Islet of Langerhans (tissue), 1 donor: ENCODE results near the gene CCDC80.
A peak's percentile ranks its signal among the peaks of the same experiment; 100 is the strongest.

Experiments used
- FAIRE-seq: peaks from one replicate; lab custom pipeline; 2011; peaks lifted over from hg19 to GRCh38; lab: Jason Lieb, UNC

The CCDC80 gene, protein sequence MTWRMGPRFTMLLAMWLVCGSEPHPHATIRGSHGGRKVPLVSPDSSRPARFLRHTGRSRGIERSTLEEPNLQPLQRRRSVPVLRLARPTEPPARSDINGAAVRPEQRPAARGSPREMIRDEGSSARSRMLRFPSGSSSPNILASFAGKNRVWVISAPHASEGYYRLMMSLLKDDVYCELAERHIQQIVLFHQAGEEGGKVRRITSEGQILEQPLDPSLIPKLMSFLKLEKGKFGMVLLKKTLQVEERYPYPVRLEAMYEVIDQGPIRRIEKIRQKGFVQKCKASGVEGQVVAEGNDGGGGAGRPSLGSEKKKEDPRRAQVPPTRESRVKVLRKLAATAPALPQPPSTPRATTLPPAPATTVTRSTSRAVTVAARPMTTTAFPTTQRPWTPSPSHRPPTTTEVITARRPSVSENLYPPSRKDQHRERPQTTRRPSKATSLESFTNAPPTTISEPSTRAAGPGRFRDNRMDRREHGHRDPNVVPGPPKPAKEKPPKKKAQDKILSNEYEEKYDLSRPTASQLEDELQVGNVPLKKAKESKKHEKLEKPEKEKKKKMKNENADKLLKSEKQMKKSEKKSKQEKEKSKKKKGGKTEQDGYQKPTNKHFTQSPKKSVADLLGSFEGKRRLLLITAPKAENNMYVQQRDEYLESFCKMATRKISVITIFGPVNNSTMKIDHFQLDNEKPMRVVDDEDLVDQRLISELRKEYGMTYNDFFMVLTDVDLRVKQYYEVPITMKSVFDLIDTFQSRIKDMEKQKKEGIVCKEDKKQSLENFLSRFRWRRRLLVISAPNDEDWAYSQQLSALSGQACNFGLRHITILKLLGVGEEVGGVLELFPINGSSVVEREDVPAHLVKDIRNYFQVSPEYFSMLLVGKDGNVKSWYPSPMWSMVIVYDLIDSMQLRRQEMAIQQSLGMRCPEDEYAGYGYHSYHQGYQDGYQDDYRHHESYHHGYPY

GRCh38 chr3:112640930-112641801, at the start of gene CCDC80:
TSS of gene CCDC80 (minus strand) at chr3:112641143. CDS start at chr3:112639905, 1,238 bp downstream.
- no peak for FAIRE-seq

DNA sequence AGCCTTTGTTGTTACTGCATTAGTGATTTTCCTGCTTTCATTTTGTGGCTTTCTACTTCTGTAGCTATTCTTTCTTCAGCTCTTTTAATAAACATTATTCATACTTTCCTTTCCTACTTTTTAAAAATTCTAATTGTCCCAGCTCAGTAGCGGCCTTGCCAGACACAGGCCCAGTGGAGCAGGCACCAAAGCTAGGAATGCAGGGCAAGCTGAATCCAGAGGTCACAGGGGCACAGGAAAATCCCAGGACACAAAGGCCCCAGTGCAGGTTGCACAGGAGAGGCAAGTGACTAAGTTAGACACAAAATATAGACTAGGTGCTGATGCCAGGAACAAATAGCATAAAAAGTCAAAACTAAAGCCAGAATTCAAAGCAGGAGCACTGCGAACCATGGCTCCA, 49.0 kb upstream of the CCDC80 start:
- FAIRE-seq: no peak

- no peak for FAIRE-seq
These were observed 48.4 kb upstream of the CCDC80 start for GRCh38 chr3:112689385-112689784.

GRCh38 chr3:112688819-112689218, 47.9 kb upstream of the CCDC80 start:
- FAIRE-seq: no peak

- FAIRE-seq: no peak
These were observed 47.3 kb upstream of the CCDC80 start for GRCh38 chr3:112688085-112688769.

DNA sequence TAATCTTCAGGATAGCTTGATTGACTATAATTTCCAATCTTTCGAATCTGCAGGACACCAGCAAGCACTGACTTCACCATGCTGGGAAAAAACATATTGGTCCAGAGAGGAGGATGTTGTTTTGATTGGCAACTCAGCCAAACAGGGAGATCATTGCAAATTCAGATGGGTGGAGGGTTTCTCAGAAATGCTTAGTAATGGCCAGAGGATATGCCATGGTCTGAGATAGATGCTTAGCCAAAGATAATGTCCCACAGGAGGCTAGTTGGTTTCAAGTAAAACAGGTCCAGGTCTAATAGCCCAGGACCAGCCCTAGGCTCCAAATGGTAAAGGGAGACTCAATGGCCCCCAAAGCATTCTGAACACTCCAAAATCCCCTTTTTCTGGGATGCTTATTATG, 46.7 kb upstream of the CCDC80 start:
- no peak for FAIRE-seq

DNA sequence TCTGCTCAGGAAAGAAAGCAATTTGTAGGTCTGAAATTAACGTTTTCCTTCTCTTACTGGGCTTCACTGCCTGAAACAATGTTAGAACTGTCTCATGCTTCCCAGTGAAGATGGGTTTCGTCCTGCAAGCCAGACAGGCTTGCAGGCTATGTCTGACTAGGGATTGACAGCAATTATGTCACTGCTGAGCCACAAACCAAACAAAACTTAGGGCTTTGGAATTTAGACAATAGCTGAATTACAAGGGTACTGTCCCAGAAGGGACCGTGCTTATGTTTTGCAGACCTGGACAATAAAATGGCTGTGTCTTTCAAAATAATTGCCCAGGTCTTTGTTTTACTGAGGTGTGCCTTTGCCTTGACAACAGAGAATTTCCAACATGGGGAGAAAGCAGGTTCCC, 46.3 kb upstream of the CCDC80 start:
- FAIRE-seq: no peak

GRCh38 chr3:112685956-112686799, 45.2 kb upstream of the CCDC80 start:
- FAIRE-seq: no peak

- FAIRE-seq: no peak
These were observed 44.5 kb upstream of the CCDC80 start for GRCh38 chr3:112685420-112685819.

- no peak for FAIRE-seq
These were observed 41.4 kb upstream of the CCDC80 start for GRCh38 chr3:112682361-112682760.

DNA sequence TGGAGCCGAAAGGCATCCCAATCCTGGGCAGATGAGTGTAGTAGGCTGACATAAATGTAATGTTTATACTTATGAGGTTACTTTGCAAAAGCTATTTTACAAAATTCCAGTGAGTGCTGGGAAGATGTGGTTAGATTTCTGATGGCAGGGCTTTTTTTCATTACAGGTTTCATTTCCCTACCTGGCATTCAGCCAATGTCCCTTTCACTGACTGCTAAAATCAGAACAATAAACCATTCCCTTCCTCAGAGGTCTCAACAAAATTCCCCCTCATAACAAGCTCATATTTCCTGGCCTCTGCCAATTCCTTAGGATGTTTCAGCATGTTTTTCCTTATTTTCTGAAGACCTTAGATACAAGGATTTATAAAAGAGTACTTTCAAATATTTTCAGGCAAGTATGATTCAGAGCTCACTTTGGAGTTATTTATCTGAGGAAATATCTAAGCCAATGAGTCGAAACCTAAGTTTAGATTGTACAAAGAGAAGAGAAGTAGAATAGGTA, 40.9 kb upstream of the CCDC80 start:
- no peak for FAIRE-seq

GRCh38 chr3:112676659-112677234, 35.8 kb upstream of the CCDC80 start:
- FAIRE-seq: peak; percentile 5

- FAIRE-seq: no peak
These were observed 35.1 kb upstream of the CCDC80 start for GRCh38 chr3:112675943-112676535.

DNA sequence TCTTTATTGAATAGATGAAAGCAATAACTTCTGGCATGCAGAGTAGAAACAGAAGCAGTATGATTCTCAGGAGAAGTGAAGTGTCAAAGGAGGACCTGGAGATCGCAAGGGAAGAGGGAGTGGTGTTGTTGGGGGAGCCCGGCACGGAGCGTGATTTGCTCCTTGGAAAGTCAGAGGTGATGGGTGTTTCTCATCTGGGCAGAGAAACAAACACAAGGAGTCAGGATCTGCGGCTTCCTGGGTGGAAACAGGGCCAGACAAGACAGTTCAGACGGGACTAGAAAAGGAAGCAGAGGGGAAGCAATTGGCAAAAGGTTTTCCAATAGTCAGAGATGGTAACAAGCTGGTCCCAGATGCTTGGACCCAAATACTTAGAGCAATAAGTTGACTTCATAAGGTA, 34.4 kb upstream of the CCDC80 start:
- no peak for FAIRE-seq

DNA sequence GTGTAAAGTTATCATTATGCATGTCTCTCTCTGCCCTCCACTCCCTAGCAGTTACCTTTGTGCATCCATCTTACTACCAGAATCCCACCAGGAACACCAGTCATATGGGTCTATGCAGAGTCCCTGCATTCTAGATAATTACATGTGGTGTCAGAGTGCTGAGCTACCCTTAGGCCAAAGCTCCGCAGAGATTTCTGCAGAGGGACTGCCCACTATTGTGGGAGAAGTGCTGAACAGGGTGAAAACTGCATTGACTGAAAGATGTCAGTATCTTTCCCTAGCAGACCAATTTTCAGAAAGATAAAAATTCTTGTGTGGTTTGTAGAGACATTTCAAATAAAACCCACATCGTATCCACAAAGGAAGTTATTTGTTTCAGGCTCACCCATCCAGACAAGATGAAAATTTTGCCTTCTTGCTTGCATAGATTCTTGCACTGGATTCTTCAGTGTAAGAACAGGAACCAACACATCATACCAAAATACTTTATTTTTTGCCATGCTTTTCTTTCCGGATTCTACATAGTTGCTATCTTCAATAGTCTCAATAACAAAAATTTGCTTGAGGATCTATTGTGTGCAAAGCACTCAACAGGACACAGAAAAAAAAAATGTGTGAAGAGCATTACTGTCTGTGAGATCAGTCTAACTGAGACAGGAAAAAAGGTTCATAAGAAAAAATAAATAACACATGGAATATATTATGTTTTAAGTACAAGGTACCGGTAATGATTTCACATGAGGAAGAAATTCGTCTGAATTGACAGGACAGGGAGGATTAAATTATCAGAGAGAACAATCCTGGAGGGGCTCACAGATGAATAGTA, 32.0 kb upstream of the CCDC80 start:
- FAIRE-seq: no peak

GRCh38 chr3:112671930-112672715, 31.2 kb upstream of the CCDC80 start:
- FAIRE-seq: no peak

DNA sequence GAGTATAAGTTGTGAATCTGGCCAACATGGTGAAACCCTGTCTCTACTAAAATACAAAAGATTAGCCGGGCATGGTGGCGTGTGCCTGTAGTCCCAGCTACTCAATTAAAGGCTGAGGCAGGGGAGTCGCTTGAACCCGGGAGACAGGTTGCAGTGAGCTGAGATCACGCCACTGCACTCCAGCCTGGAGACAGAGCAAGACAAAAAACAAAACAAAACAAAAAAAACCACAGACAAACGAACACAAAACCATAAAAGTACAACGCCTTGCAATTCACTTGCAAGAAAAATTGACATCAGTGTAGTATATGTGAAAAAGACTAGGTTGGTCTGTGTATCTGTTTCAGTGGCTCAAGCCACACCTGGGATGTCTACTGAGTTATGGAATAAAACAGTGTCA, 29.9 kb upstream of the CCDC80 start:
- FAIRE-seq: no peak

DNA sequence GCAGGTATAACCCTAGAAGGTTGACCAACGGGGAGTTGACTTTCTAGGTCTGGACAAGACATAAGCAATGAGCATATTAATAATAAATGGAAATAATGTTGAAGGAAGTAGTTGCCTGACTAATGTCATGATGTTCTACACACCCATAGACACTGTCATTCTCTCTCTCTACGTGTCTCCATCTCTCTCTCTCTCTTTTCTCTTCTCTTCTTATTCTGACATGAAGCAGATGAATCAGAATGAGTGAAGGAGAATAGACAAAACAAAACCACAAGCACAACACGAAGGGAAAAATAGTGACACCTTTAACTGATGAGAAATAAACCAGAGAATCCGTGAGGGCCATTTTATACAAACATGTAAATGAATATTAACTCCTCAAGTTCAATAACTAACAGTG, 26.7 kb upstream of the CCDC80 start:
- no peak for FAIRE-seq
